Progenitor cell of endocrine pancreas (in vitro differentiated cells): ENCODE results near the gene TECPR2. TPM values are rescaled to one million over a fixed set of nuclear protein-coding genes. Genes with fewer than 3 reads are reported as not detected.

Experiments
- DNase-seq: peaks from one replicate; pipeline ENCODE4 v3.0.0; 2021; ENCODE audit warnings: low spot score; ENCODE audit not compliant: unreplicated experiment
- H3K27ac Mint-ChIP-seq: 2 replicates; pipeline ENCODE4 v1.8.0; 2021; ENCODE audit warnings: mild to moderate bottlenecking, moderate library complexity, mixed read lengths
- H3K27me3 Mint-ChIP-seq: 2 replicates; pipeline ENCODE4 v1.8.0; 2021; ENCODE audit warnings: mixed read lengths
- H3K36me3 Mint-ChIP-seq: 2 replicates; pipeline ENCODE4 v1.8.0; 2022; ENCODE audit warnings: mixed read lengths; ENCODE audit not compliant: insufficient read depth
- H3K4me1 Mint-ChIP-seq: 2 replicates; pipeline ENCODE4 v1.8.0; 2021; ENCODE audit warnings: low read depth, mixed read lengths
- H3K4me3 Mint-ChIP-seq: 2 replicates; pipeline ENCODE4 v1.8.0; 2021; ENCODE audit warnings: low read depth, mild to moderate bottlenecking, moderate library complexity, mixed read lengths
- H3K9me3 Mint-ChIP-seq: 2 replicates; pipeline ENCODE4 v1.8.0; 2021; ENCODE audit warnings: low read depth, mixed read lengths
- CTCF ChIP-seq: fragments of 200-600 bp; sonication (generic); IDR thresholded peaks from one replicate; pipeline ENCODE4 v1.5.0; 2021; ENCODE audit warnings: antibody characterized with exemption, mild to moderate bottlenecking; ENCODE audit not compliant: unreplicated experiment
- total RNA-seq: library from RNA; stranded (reverse); gene quantifications from 2 replicates; pipeline ENCODE4 v1.2.1, GENCODE V29; 2021

The TECPR2 gene
- total RNA-seq, 1 donor from 2014 or later = 34.2 TPM

GRCh38 chr14:102496958-102497744, 134.4 kb downstream of the TECPR2 start:
- no peaks in the 10 kb centered on the region for H3K4me1 Mint-ChIP-seq
- no peaks in the 10 kb centered on the region for H3K27me3 Mint-ChIP-seq
- H3K36me3 Mint-ChIP-seq = peaks cover 3% of the 10 kb centered on the region
- DNase-seq = no peak
- TF ChIP-seq CTCF = no peak
- H3K27ac Mint-ChIP-seq = no peak overlapping the region
- H3K9me3 Mint-ChIP-seq = no peaks in the 10 kb centered on the region
- no peak overlapping the region for H3K4me3 Mint-ChIP-seq

- no peak for DNase-seq
- Mint-ChIP-seq H3K9me3 (no peaks in the 10 kb centered on the region), H3K36me3 (peaks cover 3% of the 10 kb centered on the region), H3K4me3 (no peak overlapping the region), H3K27me3 (no peaks in the 10 kb centered on the region), H3K27ac (no peak overlapping the region), H3K4me1 (no peaks in the 10 kb centered on the region)
- peak; percentile 24 for TF ChIP-seq CTCF
Measured at GRCh38 chr14:102497998-102498677, 135.4 kb downstream of the TECPR2 start.

- Mint-ChIP-seq H3K4me1 (no peaks in the 10 kb centered on the region), H3K36me3 (peaks cover 3% of the 10 kb centered on the region), H3K27ac (no peak overlapping the region), H3K4me3 (no peak overlapping the region), H3K9me3 (no peaks in the 10 kb centered on the region), H3K27me3 (no peaks in the 10 kb centered on the region)
- no peak for DNase-seq
- TF ChIP-seq CTCF = no peak
Measured at GRCh38 chr14:102498678-102499265, 136.0 kb downstream of the TECPR2 start.

GRCh38 chr14:102499401-102500157, 136.8 kb downstream of the TECPR2 start:
- Mint-ChIP-seq H3K27ac (no peak overlapping the region), H3K4me3 (no peak overlapping the region), H3K4me1 (no peaks in the 10 kb centered on the region), H3K36me3 (peaks cover 3% of the 10 kb centered on the region), H3K27me3 (no peaks in the 10 kb centered on the region), H3K9me3 (no peaks in the 10 kb centered on the region)
- no peak for TF ChIP-seq CTCF
- DNase-seq = no peak

- no peak for TF ChIP-seq CTCF
- Mint-ChIP-seq H3K4me3 (no peak overlapping the region), H3K9me3 (no peaks in the 10 kb centered on the region), H3K36me3 (peaks cover 3% of the 10 kb centered on the region), H3K27ac (no peak overlapping the region), H3K27me3 (no peaks in the 10 kb centered on the region), H3K4me1 (no peaks in the 10 kb centered on the region)
- no peak for DNase-seq
Measured at GRCh38 chr14:102500158-102500662, 137.5 kb downstream of the TECPR2 start.
